ENCODE data around the gene WBP2. TPM values are rescaled to one million over a fixed set of nuclear protein-coding genes. Genes with fewer than 3 reads are reported as not detected.

WBP2 gene
- total and polyA plus RNA-seq, 2 of the 13 experiments (the other 11 are each of a cell fraction or from before 2014, with no cell fraction given), result 29.2 to 29.5 TPM

DNA sequence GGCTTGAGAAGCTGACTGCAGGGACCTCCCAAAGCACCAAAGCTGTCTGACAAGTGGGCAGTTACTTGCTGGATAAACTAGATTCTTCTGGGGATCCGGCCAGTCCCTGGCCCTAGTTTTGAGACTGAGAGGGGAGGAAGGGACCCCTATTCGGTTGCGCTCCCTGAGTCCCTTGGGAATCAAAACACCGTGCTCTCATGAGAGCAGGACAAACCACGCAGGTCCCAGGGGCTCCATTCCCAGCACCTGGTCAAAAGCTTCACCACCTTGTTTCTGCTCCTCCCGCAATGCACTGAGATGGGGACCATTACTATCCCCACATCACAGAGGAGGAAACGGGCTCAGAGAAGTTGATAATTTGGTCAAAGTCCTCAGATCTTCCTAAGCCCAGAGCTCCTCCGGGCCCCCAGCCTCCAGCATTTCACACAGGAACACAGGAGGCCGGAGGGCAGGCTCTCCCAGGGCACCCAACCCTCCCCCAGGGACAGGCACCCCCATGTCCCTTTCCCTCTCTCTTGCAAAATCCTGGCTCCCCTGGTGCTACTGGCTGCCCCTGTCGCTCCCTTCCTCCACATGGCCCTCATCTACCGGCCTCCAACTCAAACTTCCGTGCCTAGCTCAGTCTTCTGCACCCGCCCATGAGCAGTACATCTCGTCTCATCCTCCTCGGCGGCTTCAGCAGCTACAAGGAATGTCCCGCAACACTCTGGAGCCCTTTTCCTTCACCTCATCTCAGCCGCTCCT lies 38.3 kb upstream of the WBP2 start (continued):
- TF ChIP-seq, protein P1, sequence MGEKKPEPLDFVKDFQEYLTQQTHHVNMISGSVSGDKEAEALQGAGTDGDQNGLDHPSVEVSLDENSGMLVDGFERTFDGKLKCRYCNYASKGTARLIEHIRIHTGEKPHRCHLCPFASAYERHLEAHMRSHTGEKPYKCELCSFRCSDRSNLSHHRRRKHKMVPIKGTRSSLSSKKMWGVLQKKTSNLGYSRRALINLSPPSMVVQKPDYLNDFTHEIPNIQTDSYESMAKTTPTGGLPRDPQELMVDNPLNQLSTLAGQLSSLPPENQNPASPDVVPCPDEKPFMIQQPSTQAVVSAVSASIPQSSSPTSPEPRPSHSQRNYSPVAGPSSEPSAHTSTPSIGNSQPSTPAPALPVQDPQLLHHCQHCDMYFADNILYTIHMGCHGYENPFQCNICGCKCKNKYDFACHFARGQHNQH (CRISPR knock-in tag; IDR thresholded peaks at IDR 0.05), result no peak
- peak; percentile 1; the same call in 1 of the 2 replicates for TF ChIP-seq MYC (CRISPR knock-in tag; IDR thresholded peaks at IDR 0.05; ENCODE audit: borderline replicate concordance)
- TF ChIP-seq ZNF777 (CRISPR knock-in tag; IDR thresholded peaks at IDR 0.05), result peak; percentile 1; the same call in 1 of the 2 replicates
- TF ChIP-seq YEATS4 (CRISPR knock-in tag; IDR thresholded peaks at IDR 0.05; ENCODE audit: borderline replicate concordance), result peak; percentile 16; the same call in 1 of the 2 replicates
- no peak for TF ChIP-seq MAZ (IDR thresholded peaks at IDR 0.05; ENCODE audit: borderline replicate concordance, low read depth, low read length)
- 0 out of 2 replicates have a peak, but pooled peaks have one; percentile 34 for TF ChIP-seq MAZ (CRISPR knock-in tag; IDR thresholded peaks at IDR 0.05; ENCODE audit: low read depth)
- no peak for TF ChIP-seq HOXA7 (CRISPR knock-in tag; IDR thresholded peaks at IDR 0.05)
- no peak for TF ChIP-seq ZNF296 (CRISPR knock-in tag; conservative IDR thresholded peaks at IDR 0.05)
- TF ChIP-seq GFI1 (CRISPR knock-in tag; IDR thresholded peaks at IDR 0.05; ENCODE audit: borderline replicate concordance), result no peak
- TF ChIP-seq FOXO1 (CRISPR knock-in tag; IDR thresholded peaks at IDR 0.05), result 0 out of 2 replicates have a peak, but pooled peaks have one; percentile 2
- TF ChIP-seq ZNF543 (CRISPR knock-in tag; IDR thresholded peaks at IDR 0.05), result peak; percentile 8; the same call in 1 of the 2 replicates
- no peak for TF ChIP-seq TEAD3 (CRISPR knock-in tag; optimal IDR thresholded peaks at IDR 0.05; ENCODE audit: borderline replicate concordance)
- TF ChIP-seq, protein P2, sequence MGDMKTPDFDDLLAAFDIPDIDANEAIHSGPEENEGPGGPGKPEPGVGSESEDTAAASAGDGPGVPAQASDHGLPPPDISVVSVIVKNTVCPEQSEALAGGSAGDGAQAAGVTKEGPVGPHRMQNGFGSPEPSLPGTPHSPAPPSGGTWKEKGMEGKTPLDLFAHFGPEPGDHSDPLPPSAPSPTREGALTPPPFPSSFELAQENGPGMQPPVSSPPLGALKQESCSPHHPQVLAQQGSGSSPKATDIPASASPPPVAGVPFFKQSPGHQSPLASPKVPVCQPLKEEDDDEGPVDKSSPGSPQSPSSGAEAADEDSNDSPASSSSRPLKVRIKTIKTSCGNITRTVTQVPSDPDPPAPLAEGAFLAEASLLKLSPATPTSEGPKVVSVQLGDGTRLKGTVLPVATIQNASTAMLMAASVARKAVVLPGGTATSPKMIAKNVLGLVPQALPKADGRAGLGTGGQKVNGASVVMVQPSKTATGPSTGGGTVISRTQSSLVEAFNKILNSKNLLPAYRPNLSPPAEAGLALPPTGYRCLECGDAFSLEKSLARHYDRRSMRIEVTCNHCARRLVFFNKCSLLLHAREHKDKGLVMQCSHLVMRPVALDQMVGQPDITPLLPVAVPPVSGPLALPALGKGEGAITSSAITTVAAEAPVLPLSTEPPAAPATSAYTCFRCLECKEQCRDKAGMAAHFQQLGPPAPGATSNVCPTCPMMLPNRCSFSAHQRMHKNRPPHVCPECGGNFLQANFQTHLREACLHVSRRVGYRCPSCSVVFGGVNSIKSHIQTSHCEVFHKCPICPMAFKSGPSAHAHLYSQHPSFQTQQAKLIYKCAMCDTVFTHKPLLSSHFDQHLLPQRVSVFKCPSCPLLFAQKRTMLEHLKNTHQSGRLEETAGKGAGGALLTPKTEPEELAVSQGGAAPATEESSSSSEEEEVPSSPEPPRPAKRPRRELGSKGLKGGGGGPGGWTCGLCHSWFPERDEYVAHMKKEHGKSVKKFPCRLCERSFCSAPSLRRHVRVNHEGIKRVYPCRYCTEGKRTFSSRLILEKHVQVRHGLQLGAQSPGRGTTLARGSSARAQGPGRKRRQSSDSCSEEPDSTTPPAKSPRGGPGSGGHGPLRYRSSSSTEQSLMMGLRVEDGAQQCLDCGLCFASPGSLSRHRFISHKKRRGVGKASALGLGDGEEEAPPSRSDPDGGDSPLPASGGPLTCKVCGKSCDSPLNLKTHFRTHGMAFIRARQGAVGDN (CRISPR knock-in tag; IDR thresholded peaks at IDR 0.05), result no peak
- TF ChIP-seq HES4 (CRISPR knock-in tag; IDR thresholded peaks at IDR 0.05; ENCODE audit: borderline replicate concordance), result peak; percentile 40; the same call in 1 of the 2 replicates
- no peak for TF ChIP-seq KDM1A (CRISPR knock-in tag; IDR thresholded peaks at IDR 0.05)
- TF ChIP-seq, protein P3, sequence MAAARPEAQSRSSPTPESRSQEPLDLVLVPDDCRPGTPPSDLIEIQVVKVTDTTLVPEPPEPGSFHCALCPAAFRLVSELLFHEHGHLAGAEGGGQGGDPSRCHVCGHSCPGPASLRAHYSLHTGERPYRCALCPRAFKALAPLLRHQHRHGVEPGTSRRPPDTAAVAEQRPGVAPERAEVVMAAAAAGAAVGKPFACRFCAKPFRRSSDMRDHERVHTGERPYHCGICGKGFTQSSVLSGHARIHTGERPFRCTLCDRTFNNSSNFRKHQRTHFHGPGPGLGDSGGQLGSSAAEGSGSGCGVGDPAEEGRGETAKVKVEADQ (CRISPR knock-in tag; IDR thresholded peaks at IDR 0.05; ENCODE audit: borderline replicate concordance), result 0 out of 2 replicates have a peak, but pooled peaks have one; percentile 43

Data from HepG2 (cell line).